GM18870 (cell line): Measurements from ENCODE around the gene MRPL27.
A peak's percentile ranks its signal among the peaks of the same experiment; 100 is the strongest.
"Not testable (repeated sequence)": the region's sequence is repeated elsewhere in the genome, so short reads cannot be mapped to it uniquely, and the experiment has no call there.

Source experiments
- ATAC-seq: cut with Tn5 transposase; IDR thresholded peaks from one replicate; pipeline ENCODE4 v1.9.1; 2021; ENCODE audit warnings: moderate library complexity; ENCODE audit not compliant: unreplicated experiment

The MRPL27 gene

GRCh38 chr17:50372758-50373556, at the start of gene MRPL27, which contains the start of gene EME1:
MRPL27 (minus strand) TSS chr17:50373184; CDS start chr17:50373170, 14 bp downstream.
EME1 (plus strand) TSS chr17:50373229; CDS start chr17:50375209, 1,980 bp downstream.
- peak; percentile 79 for ATAC-seq

DNA sequence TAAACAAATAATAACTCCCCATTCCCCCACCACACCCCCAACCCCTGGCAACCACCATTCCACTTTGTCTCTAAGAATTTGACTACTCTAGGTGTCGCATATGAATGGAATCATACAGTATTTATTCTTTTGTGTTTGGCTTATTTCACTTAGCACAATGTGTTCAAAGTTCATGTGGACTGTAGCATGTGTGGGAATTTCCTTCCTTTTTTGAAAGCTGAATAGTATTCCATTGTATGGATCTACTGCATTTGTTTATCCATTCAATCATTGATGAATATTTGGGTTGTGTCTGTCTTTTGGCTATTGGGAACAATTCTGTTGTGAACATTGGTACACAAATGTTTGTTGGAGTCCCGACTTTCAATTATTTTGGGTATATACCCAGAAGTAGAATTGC, 49.8 kb upstream of the MRPL27 start:
- ATAC-seq = no peak

DNA sequence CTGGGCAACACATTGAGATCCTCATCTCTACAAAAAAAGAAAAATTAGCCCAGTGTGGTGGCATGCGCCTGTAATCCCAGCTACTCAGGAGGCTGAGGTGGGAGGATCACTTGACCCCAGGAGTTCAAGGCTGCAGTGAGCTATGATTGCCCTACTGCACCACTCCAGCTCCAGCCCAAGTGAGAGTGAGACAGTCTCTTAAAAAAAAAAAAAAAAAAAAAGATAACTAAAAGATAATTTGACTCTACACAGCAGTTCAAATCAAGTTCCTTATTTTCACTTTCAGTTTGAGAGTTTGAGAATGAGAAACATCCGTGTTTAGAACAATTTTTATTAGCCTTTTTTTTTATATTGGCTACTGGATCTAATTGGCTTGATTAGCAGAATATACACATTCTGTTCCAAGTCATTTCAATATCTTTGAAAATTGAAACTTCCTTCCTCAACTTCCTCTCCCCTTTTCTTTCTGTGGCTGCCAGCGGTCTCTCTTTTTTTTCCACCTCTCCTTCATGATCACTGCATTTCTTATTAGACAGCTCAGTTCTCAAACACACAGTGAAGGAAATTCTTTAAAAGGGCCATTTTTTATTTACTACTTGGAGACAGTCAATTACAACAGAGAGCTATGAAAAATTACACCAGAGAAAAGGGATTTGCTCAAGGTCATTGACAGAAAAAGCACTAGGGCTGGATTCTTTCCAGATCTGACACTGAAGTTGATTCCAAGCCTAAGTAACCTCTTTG, 48.5 kb upstream of the MRPL27 start:
- no peak for ATAC-seq

DNA sequence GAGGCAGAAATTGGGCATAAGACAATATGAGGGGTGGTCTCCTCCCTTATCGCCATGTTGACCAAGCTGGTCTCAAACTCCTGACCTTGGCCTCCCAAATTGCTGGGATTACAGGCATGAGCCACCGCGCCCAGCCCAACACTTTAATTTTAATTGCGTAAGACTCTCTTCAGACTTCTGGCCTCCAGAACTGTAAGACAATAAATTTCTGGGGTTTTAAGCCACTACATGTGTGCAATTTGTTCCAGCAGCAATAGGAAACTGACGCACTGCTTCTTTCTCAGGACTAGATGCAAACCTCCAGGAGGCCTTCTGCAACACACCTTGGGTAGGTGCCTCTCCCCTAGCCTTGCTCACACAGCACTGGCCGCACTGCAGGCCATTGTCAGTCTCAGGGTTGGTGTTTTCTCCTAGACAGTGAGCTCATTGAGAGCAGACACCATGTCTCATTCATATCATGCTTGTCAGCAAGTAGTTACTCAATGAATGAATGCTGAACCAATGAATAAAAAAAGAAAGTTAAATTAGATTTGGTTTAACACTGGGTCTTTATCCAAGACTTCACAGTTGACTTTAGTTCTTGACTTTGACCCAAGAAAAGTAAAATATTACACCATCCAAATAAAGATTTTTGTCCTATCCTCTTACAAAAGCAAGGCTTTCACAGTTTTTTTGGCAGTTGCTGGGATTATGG, 47.6 kb upstream of the MRPL27 start:
- ATAC-seq = no peak

GRCh38 chr17:50419577-50419976, 46.6 kb upstream of the MRPL27 start:
- ATAC-seq = not testable (repeated sequence)

- ATAC-seq = no peak
Measured at GRCh38 chr17:50414808-50415207, 41.8 kb upstream of the MRPL27 start.

DNA sequence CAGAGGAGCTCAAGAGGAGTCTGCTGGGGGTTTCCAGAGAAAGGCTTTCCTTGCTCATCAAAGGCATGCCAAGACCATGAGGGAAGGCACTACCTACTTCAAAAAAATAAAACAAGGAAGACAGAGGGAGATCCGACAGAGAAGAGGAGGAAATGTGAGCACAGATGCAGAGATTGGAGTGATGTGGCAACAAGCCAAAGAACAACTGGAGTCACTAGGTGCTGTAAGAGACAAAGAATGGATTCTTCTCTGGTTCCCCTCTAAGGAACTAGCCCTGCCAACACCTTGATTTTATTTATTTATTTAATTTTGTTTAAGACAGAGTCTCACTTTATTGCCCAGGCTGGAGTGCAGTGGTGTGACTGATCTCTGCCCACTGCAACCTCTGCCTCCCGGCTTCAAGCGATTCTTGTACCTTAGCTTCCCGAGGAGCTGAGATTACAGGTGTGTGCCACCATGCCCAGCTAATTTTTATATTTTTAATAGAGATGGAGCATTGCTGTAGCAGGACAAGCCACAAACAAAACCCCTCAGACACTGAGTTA, 39.3 kb upstream of the MRPL27 start:
- no peak for ATAC-seq

DNA sequence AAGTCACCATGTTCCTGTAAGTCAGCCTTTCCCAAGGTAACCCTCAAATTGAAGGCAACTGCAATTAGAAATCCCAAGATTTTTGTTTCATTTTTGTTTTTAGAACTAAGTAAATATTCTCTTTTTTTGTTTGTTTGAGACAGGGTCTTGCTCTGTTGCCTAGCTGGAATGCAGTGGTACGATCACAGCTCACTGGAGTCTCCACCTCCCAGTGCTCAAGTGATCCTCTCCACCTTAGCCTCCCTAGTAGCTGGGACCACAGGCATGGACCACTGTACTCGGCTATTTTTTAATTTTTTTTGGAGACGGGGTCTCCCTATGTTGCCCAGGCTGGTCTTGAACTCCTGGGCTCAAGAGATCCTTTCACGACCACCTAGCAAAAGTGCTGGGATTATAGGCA, 34.9 kb upstream of the MRPL27 start:
- ATAC-seq = no peak

GRCh38 chr17:50406578-50406977, 33.6 kb upstream of the MRPL27 start:
- ATAC-seq = no peak

DNA sequence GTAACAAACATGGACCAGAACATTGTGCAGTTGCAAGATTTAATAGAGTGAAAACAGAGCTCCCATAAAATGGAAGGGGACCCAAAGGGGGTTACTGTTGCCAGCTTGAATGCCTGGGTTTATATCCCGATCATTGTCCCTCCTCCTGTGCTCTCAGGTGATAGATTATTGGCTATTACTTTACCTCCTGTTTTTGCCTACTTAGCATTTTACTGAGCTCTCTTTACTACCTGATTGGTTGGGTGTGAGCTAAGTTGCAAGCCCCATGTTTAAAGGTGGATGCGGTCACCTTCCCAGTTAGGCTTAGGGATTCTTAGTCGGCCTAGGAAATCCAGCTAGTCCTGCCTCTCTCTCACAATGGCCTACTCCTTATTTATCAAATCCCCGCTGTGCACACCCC, 32.4 kb upstream of the MRPL27 start:
- ATAC-seq = not testable (repeated sequence)

DNA sequence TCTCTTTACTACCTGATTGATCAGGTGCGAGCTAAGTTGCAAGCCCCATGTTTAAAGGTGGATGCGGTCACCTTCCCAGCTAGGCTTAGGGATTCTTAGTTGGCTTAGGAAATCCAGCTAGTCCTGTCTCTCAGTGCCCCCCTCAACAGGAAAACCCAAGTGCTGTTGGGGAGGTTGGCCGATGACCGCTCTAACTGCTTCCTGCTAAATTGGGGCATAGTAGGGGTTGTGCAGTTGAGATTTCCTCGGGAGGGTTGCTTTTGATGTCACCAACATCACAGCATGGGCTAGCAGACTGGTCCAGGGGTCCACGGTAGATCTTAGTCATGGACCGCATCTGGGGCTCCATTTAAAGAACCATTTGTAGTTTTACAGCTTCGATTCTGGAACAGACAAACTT, 26.6 kb upstream of the MRPL27 start:
- ATAC-seq = not testable (repeated sequence)

- not testable (repeated sequence) for ATAC-seq
Measured at GRCh38 chr17:50398672-50399071, 25.7 kb upstream of the MRPL27 start.

- ATAC-seq = no peak
Measured at GRCh38 chr17:50397919-50398285, 24.9 kb upstream of the MRPL27 start.

- ATAC-seq = peak; percentile 73
Measured at GRCh38 chr17:50397111-50397918, 24.3 kb upstream of the MRPL27 start, which contains the start of gene LRRC59. LRRC59 (minus strand) TSS chr17:50397523; CDS start chr17:50397317, 206 bp downstream.

- no peak for ATAC-seq
Measured at GRCh38 chr17:50396261-50397110, 23.5 kb upstream of the MRPL27 start.

GRCh38 chr17:50394711-50395110, 21.7 kb upstream of the MRPL27 start:
- no peak for ATAC-seq

DNA sequence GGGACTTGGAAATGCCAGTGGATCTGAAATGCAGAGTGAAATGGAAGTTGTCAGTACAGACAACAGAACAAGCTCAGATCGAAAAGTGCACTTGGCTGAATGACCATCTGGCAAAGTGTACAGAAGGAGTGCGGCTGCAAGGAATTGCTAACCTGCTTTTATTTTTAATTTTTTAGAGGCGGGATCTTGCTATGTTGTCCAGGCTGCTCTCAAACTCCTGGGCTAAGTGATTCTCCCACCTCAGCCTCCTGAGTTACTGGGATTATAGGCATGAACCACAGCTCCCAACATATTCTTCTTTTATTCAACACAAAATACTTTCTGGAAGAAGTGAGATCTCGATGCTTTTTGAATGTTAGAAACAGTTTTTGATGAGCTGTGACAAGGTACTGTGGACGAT, 20.7 kb upstream of the MRPL27 start:
- ATAC-seq = no peak

- ATAC-seq = no peak
Measured at GRCh38 chr17:50392621-50393020, 19.6 kb upstream of the MRPL27 start.

- no peak for ATAC-seq
Measured at GRCh38 chr17:50389534-50389933, 16.6 kb upstream of the MRPL27 start.
